H1 (cell line): ENCODE data around the gene SIM2. TPM values are rescaled to one million over a fixed set of nuclear protein-coding genes. Genes with fewer than 3 reads are reported as not detected.
A peak's percentile ranks its signal among the peaks of the same experiment; 100 is the strongest.

ENCODE experiments used
- CTCF ChIA-PET: fragments of 300-600 bp; sonication (Branson Sonifier 250); formaldehyde crosslinking; loops from one replicate; lab custom pipeline; 2021; ENCODE audit not compliant: partially characterized antibody; lab: Charles Lee
- POLR2A ChIA-PET: fragments of 300-600 bp; sonication (Branson Sonifier 250); formaldehyde crosslinking; loops from one replicate; lab custom pipeline; 2021; ENCODE audit warnings: inconsistent platforms; ENCODE audit not compliant: partially characterized antibody; lab: Charles Lee
- DNase-seq, 2 experiments: peaks; one replicate each; pipeline versions ENCODE4 v3.0.0 to v3.0.0-alpha.2; 2010 to 2022; ENCODE audit warnings: low spot score in 2 of 2, low read depth in 1 of 2, mixed read lengths in 1 of 2
- FAIRE-seq: peaks from 2 replicates; lab custom pipeline; 2011; peaks lifted over from hg19 to GRCh38; lab: Jason Lieb, UNC
- H2AFZ ChIP-seq: 2 replicates; pipeline ENCODE4 v1.8.1; 2012; ENCODE audit warnings: low read length, inconsistent platforms
- H2AK5ac ChIP-seq: 2 replicates; pipeline ENCODE4 v1.6.1; 2013; ENCODE audit warnings: low read depth, low read length
- H2BK120ac ChIP-seq: replicated peaks from 2 replicates; pipeline ENCODE3; 2013; ENCODE audit warnings: low read depth, low read length, inconsistent platforms
- H2BK12ac ChIP-seq: 2 replicates; pipeline ENCODE4 v1.6.1; 2013; ENCODE audit warnings: low read depth, low read length
- H2BK15ac ChIP-seq: 2 replicates; pipeline ENCODE4 v1.6.1; 2013; ENCODE audit warnings: low read length
- H2BK20ac ChIP-seq: 2 replicates; pipeline ENCODE4 v1.6.1; 2013; ENCODE audit warnings: low read length
- H2BK5ac ChIP-seq: 2 replicates; pipeline ENCODE4 v1.6.1; 2013; ENCODE audit warnings: low read depth, low read length
- H3K14ac ChIP-seq: 2 replicates; pipeline ENCODE4 v1.6.1; 2013; ENCODE audit warnings: inconsistent platforms; ENCODE audit not compliant: insufficient read length
- H3K18ac ChIP-seq: 2 replicates; pipeline ENCODE4 v1.6.1; 2013; ENCODE audit warnings: low read length; ENCODE audit errors: extremely low read depth
- H3K23ac ChIP-seq: 2 replicates; pipeline ENCODE4 v1.6.1; 2013; ENCODE audit warnings: inconsistent platforms; ENCODE audit not compliant: insufficient read length
- H3K23me2 ChIP-seq: 2 replicates; pipeline ENCODE4 v1.6.1; 2013; ENCODE audit warnings: low read depth, low read length
- H3K27ac ChIP-seq: 2 replicates; pipeline ENCODE4 v1.6.1; 2011; ENCODE audit warnings: low read depth, low read length, inconsistent platforms
- H3K27me3 ChIP-seq, 4 experiments: replicated peaks in 1 of 4; 1 replicate in 1 of 4; 2 replicates in 3 of 4; pipeline versions ENCODE4 v1.6.1 to v1.8.1; 2011 to 2013; ENCODE audit warnings: low read length in 3 of 4, mild to moderate bottlenecking in 3 of 4, inconsistent platforms in 2 of 4, mixed read lengths in 2 of 4, moderate library complexity in 1 of 4; ENCODE audit not compliant: control insufficient read depth in 3 of 4, insufficient read depth in 3 of 4; ENCODE audit errors: extremely low read depth in 1 of 4
- H3K36me3 ChIP-seq, 4 experiments: 2 replicates each; pipeline versions ENCODE4 v1.6.1 to v1.8.1; 2011 to 2013; ENCODE audit warnings: mild to moderate bottlenecking in 4 of 4, low read length in 3 of 4, moderate library complexity in 2 of 4, control low read depth in 1 of 4, inconsistent platforms in 1 of 4; ENCODE audit not compliant: insufficient read depth in 4 of 4, control insufficient read depth in 2 of 4
- H3K4ac ChIP-seq: replicated peaks from 2 replicates; pipeline ENCODE3; 2013; ENCODE audit warnings: low read length, low read depth, mixed read lengths, inconsistent platforms; ENCODE audit not compliant: insufficient read length
- H3K4me1 ChIP-seq, 4 experiments: replicated peaks in 1 of 4; 1 replicate in 1 of 4; 2 replicates in 3 of 4; pipeline versions ENCODE4 v1.6.1 to v1.8.1; 2011 to 2013; ENCODE audit warnings: low read length in 3 of 4, inconsistent platforms in 2 of 4, mixed read lengths in 1 of 4; ENCODE audit not compliant: insufficient read depth in 4 of 4, control insufficient read depth in 3 of 4
- H3K4me2 ChIP-seq, 2 experiments: 2 replicates each; pipeline versions ENCODE4 v1.6.1 to v1.8.1; 2011 to 2013; ENCODE audit warnings: low read depth in 2 of 2, low read length in 2 of 2, control low read depth in 1 of 2, inconsistent platforms in 1 of 2, mild to moderate bottlenecking in 1 of 2; ENCODE audit not compliant: insufficient read depth in 1 of 2
- H3K4me3 ChIP-seq, 4 experiments: fragments of 200-600, 300-600 bp in 1 of 4; sonication (generic), shearing (Covaris generic), sonication (Bioruptor Twin) in 1 of 4; 2 replicates each; pipeline versions ENCODE4 v1.5.1 to v1.8.1; 2011 to 2016; ENCODE audit warnings: low read length in 4 of 4, low read depth in 3 of 4, control low read depth in 2 of 4, inconsistent platforms in 2 of 4, mild to moderate bottlenecking in 2 of 4, mixed read lengths in 1 of 4, moderate library complexity in 1 of 4; ENCODE audit not compliant: insufficient read depth in 2 of 4; ENCODE audit errors: extremely low read depth in 1 of 4
- H3K56ac ChIP-seq: replicated peaks from 2 replicates; pipeline ENCODE3; 2013; ENCODE audit warnings: low read depth, mild to moderate bottlenecking, mixed read lengths, low read length, inconsistent platforms; ENCODE audit not compliant: insufficient read length
- H3K79me1 ChIP-seq: 2 replicates; pipeline ENCODE4 v1.6.1; 2013; ENCODE audit warnings: low read depth, low read length, control low read depth
- H3K79me2 ChIP-seq, 2 experiments: 2 replicates each; pipeline versions ENCODE4 v1.6.1 to v1.8.1; 2012 to 2013; ENCODE audit warnings: low read length in 2 of 2, mild to moderate bottlenecking in 2 of 2, inconsistent platforms in 1 of 2; ENCODE audit not compliant: insufficient read depth in 2 of 2, control insufficient read depth in 1 of 2
- H3K9ac ChIP-seq, 4 experiments: replicated peaks in 1 of 4; 1 replicate in 1 of 4; 2 replicates in 3 of 4; pipeline versions ENCODE4 v1.6.1 to v1.8.1; 2011 to 2013; ENCODE audit warnings: low read depth in 3 of 4, low read length in 3 of 4, control low read depth in 2 of 4, mild to moderate bottlenecking in 2 of 4, moderate library complexity in 2 of 4, inconsistent platforms in 1 of 4; ENCODE audit errors: extremely low read depth in 1 of 4
- H3K9me3 ChIP-seq, 2 experiments: 2 replicates each; pipeline versions ENCODE4 v1.6.1 to v1.8.1; 2012 to 2013; ENCODE audit warnings: mild to moderate bottlenecking in 2 of 2, moderate library complexity in 2 of 2, control low read depth in 1 of 2, inconsistent platforms in 1 of 2, low read depth in 1 of 2, low read length in 1 of 2, mixed read lengths in 1 of 2; ENCODE audit not compliant: insufficient read depth in 2 of 2
- H4K20me1 ChIP-seq, 2 experiments: replicated peaks in 1 of 2; 2 replicates each; pipeline versions ENCODE3 to v1.8.1; 2011 to 2013; ENCODE audit warnings: inconsistent platforms in 2 of 2, low read length in 2 of 2, mild to moderate bottlenecking in 1 of 2; ENCODE audit not compliant: insufficient read depth in 2 of 2, control insufficient read depth in 1 of 2
- H4K5ac ChIP-seq: 2 replicates; pipeline ENCODE4 v1.6.1; 2013; ENCODE audit warnings: low read length, low read depth, mixed read lengths, inconsistent platforms; ENCODE audit not compliant: insufficient read length
- H4K8ac ChIP-seq: 2 replicates; pipeline ENCODE4 v1.8.0; 2013; ENCODE audit warnings: mild to moderate bottlenecking, moderate library complexity, low read length, inconsistent platforms; ENCODE audit not compliant: insufficient read depth; ENCODE audit errors: extremely low read depth
- H4K91ac ChIP-seq: replicated peaks from 2 replicates; pipeline ENCODE3; 2013; ENCODE audit warnings: low read length, mixed read lengths, inconsistent platforms; ENCODE audit not compliant: insufficient read length
- MAX ChIP-seq: IDR thresholded peaks from 2 replicates; pipeline ENCODE4 v1.6.1; 2012; ENCODE audit warnings: inconsistent platforms
- RBBP5 ChIP-seq: IDR thresholded peaks from 2 replicates; pipeline ENCODE4 v1.7.1; 2012; ENCODE audit warnings: low read depth, mild to moderate bottlenecking, inconsistent platforms, low read length, moderate library complexity, borderline replicate concordance
- RFX5 ChIP-seq: IDR thresholded peaks from 2 replicates; pipeline ENCODE4 v1.6.1; 2011; ENCODE audit warnings: low read depth, low read length, improper control_type of control experiment, borderline replicate concordance
- ZNF274 ChIP-seq: IDR thresholded peaks from 2 replicates; pipeline ENCODE4 v1.7.0; 2012; ENCODE audit warnings: low read length, borderline replicate concordance; ENCODE audit errors: extremely low read depth
- WGBS, 2 experiments: shearing (Covaris generic) in 1 of 2; methylation state at CpG; one replicate each; pipeline versions ENCODE4 v1.1.6 to v1.1.7; 2013 to 2015; ENCODE audit warnings: low lambda C conversion rate in 2 of 2, mixed read lengths in 2 of 2, inconsistent platforms in 1 of 2, low coverage in 1 of 2, missing lambda C conversion rate in 1 of 2; ENCODE audit not compliant: insufficient replicate concordance in 2 of 2, insufficient coverage in 1 of 2, insufficient read length in 1 of 2; ENCODE audit errors: extremely low coverage in 1 of 2, missing lambda C conversion rate in 1 of 2; 5-methylcytosine and 5-hydroxymethylcytosine counted together
- polyA plus RNA-seq, 7 experiments: library from polyadenylated mRNA; depleted of rRNA in 3 of 7; stranded (reverse) in 5 of 7; unstranded in 2 of 7; fragments of >200 nt in 5 of 7; fragments of 200-250 nt in 2 of 7; gene quantifications; 1 replicate in 5 of 7; 2 replicates in 1 of 7; 4 replicates in 1 of 7; pipeline versions ENCODE4 v1.2.1 to v1.2.3, GENCODE V29; 2011 to 2013; ENCODE audit warnings: missing spikeins in 2 of 7, mixed read lengths in 2 of 7
- total RNA-seq: library from RNA; stranded (reverse); fragmentation: NEBNext Ultra II Directional; extraction: Animal tissue kit (Norgen Biotek cat#: 25700); gene quantifications from 2 replicates; pipeline ENCODE4 v1.2.1, GENCODE V29; 2021
- TF ChIP-seq, protein P1 (sequence below), 3 experiments: IDR thresholded peaks; 1 replicate in 2 of 3; 2 replicates in 1 of 3; pipeline versions ENCODE4 v1.5.1 to v1.6.1; 2011; ENCODE audit warnings: low read length in 3 of 3, mild to moderate bottlenecking in 3 of 3, inconsistent platforms in 2 of 3, low read depth in 1 of 3, moderate library complexity in 1 of 3; ENCODE audit not compliant: insufficient read depth in 1 of 3; ENCODE audit errors: control extremely low read depth in 1 of 3

SIM2 gene
- total and polyA plus RNA-seq, 2 of the 8 experiments (the other 6 are each of a cell fraction or from before 2014, with no cell fraction given), result 0.05 to 0.26 TPM

DNA sequence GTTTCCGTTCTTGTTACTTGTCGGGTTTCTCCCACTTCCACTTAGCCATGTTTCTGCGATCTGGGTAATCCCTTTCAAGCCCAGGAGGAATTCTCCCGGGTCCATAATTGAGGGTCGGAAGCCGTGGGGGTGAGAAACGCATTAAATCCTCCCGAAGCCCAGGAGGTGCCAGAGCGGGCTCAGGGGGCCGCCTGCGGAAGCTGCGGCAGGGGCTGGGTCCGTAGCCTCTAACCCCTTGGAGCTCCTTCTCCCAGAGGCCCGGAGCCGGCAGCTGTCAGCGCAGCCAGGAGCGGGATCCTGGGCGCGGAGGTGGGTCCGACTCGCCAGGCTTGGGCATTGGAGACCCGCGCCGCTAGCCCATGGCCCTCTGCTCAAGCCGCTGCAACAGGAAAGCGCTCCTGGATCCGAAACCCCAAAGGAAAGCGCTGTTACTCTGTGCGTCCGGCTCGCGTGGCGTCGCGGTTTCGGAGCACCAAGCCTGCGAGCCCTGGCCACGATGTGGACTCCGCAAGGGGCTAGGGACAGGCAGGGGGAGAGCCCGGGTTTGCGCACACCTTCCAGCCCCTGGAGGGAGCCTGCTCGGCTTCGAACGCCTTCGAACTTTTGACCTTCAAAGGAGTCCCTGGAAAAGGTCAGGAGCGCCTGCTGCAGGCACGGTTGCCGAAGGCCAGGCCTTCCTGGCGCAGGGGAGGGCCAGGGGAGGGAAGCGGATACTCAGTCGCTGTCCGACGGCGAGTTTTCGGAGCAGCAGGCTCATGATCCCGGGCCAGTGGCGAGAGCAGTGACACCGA lies 1.7 kb upstream of the SIM2 start:
- Histone ChIP-seq H3K9ac (no peak overlapping the region), H3K27me3 (peaks cover 97 to 100% (median 100%) of the 10 kb centered on the region in 4 experiments), H3K56ac (no peak overlapping the region), H2BK5ac (0 out of 2 replicates have a peak overlapping the region, but pooled peaks have one; percentile 35), H2BK12ac (peak overlapping the region; percentile 100), H3K4ac (no peak overlapping the region), H2AFZ (0 out of 2 replicates have a peak overlapping the region, but pooled peaks have one; percentile 27), H2BK120ac (no peak overlapping the region), H3K9me3 (no peaks in the 10 kb centered on the region), H4K20me1 (peaks cover 21 to 26% of the 10 kb centered on the region in 2 experiments), H3K4me2 (peak overlapping the region; percentile 58 to 76), H3K79me1 (no peaks in the 10 kb centered on the region), H4K5ac (no peak overlapping the region), H3K4me3 (peak overlapping the region in 1 of 4 experiments; percentile 52; a peak in 2 of 8 replicates), H3K14ac (no peak overlapping the region), H3K27ac (no peak overlapping the region), H4K8ac (peak overlapping the region; percentile 18), H2BK15ac (peak overlapping the region; percentile 88; the same call in 1 of the 2 replicates), H3K23ac (no peak overlapping the region), H3K23me2 (peaks cover 7% of the 10 kb centered on the region; the same call in 1 of the 2 replicates), H3K36me3 (peaks cover 0 to 19% (median 0%) of the 10 kb centered on the region in 4 experiments; a peak in 1 of 8 replicates), H3K79me2 (no peaks in the 10 kb centered on the region), H4K91ac (no peak overlapping the region), H3K4me1 (peaks cover 2 to 65% (median 40%) of the 10 kb centered on the region in 4 experiments), H2BK20ac (peak overlapping the region; percentile 87; the same call in 1 of the 2 replicates), H3K18ac (peak overlapping the region; percentile 62; the same call in 1 of the 2 replicates), H2AK5ac (peak overlapping the region; percentile 56; the same call in 1 of the 2 replicates)
- 3% methylated on average over 56 of the region's 58 CpGs; no CpG with 5 or more reads in 1 of the 2 experiments for WGBS, 2 experiments
- ChIA-PET POLR2A (interaction anchor here (3.5 kb wide), 1 partner anchor 12 kb away, joined by 15 read pairs; no protein-coding TSS in a partner anchor), CTCF (interaction anchor here (0.8 to 2.8 kb wide), 4 partner anchors 8 to 66 kb away, joined by 3 to 14 read pairs (median 4); no protein-coding TSS in a partner anchor)
- FAIRE-seq, result no peak
- DNase-seq, result peak in 1 of 2 experiments; percentile 78
- TF ChIP-seq, protein P1, sequence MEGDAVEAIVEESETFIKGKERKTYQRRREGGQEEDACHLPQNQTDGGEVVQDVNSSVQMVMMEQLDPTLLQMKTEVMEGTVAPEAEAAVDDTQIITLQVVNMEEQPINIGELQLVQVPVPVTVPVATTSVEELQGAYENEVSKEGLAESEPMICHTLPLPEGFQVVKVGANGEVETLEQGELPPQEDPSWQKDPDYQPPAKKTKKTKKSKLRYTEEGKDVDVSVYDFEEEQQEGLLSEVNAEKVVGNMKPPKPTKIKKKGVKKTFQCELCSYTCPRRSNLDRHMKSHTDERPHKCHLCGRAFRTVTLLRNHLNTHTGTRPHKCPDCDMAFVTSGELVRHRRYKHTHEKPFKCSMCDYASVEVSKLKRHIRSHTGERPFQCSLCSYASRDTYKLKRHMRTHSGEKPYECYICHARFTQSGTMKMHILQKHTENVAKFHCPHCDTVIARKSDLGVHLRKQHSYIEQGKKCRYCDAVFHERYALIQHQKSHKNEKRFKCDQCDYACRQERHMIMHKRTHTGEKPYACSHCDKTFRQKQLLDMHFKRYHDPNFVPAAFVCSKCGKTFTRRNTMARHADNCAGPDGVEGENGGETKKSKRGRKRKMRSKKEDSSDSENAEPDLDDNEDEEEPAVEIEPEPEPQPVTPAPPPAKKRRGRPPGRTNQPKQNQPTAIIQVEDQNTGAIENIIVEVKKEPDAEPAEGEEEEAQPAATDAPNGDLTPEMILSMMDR (IDR thresholded peaks at IDR 0.05; ENCODE audit: control extremely low read depth in 1 of 3, insufficient read depth in 1 of 3, low read depth in 1 of 3, low read length in 3 of 3), result peak in 1 of 3 experiments; percentile 9; a peak in 2 of 4 replicates
- TF ChIP-seq MAX (peak; percentile 85), ZNF274 (no peak), RBBP5 (no peak), RFX5 (no peak)
